Stimulated activated CD4-positive, alpha-beta T cell treated with anti-CD3 and anti-CD28 coated beads, Interleukin-4, amount 100 ng/mL, for 1 hour (primary cell): ENCODE results near the gene SPEM1.

ENCODE experiments used
- DNase-seq: peaks from one replicate; pipeline ENCODE4 v3.0.0-alpha.2; 2020

The SPEM1 gene

GRCh38 chr17:7423679-7424078 is 3.6 kb downstream of the SPEM1 start:
- DNase-seq: no peak

GRCh38 chr17:7425316-7425715 is 5.2 kb downstream of the SPEM1 start, which contains the start of gene SPEM2:
Gene SPEM2 (plus strand): TSS chr17:7425616. CDS start chr17:7425689, 73 bp downstream.
- DNase-seq: no peak

- DNase-seq: no peak
Measured at GRCh38 chr17:7425756-7426155, 5.6 kb downstream of the SPEM1 start.

GRCh38 chr17:7426203-7426863 is 6.2 kb downstream of the SPEM1 start:
- no peak for DNase-seq

- no peak for DNase-seq
Measured at GRCh38 chr17:7426896-7427489, 6.9 kb downstream of the SPEM1 start.

- no peak for DNase-seq
Measured at GRCh38 chr17:7427549-7427948, 7.4 kb downstream of the SPEM1 start.

GRCh38 chr17:7428557-7428956 is 8.4 kb downstream of the SPEM1 start, which contains the start of gene SPEM3:
Gene SPEM3 (plus strand): TSS chr17:7428857. CDS start chr17:7428903, 46 bp downstream.
- DNase-seq: no peak

- DNase-seq: no peak
Measured at GRCh38 chr17:7429722-7430121, 9.6 kb downstream of the SPEM1 start.

GRCh38 chr17:7431231-7431630 is 11.1 kb downstream of the SPEM1 start:
- no peak for DNase-seq

GRCh38 chr17:7432296-7432695 is 12.2 kb downstream of the SPEM1 start:
- no peak for DNase-seq

GRCh38 chr17:7435676-7436555 is 15.8 kb downstream of the SPEM1 start:
- DNase-seq: peak; percentile 57

GRCh38 chr17:7436556-7437368 is 16.6 kb downstream of the SPEM1 start:
- peak; percentile 83 for DNase-seq

- DNase-seq: no peak
Measured at GRCh38 chr17:7437369-7437863, 17.3 kb downstream of the SPEM1 start.

GRCh38 chr17:7437950-7438614 is 18.0 kb downstream of the SPEM1 start:
- DNase-seq: peak; percentile 73

GRCh38 chr17:7438656-7439460 is 18.7 kb downstream of the SPEM1 start:
- no peak for DNase-seq

GRCh38 chr17:7439462-7440112 is 19.5 kb downstream of the SPEM1 start, which contains the start of gene FGF11:
Gene FGF11 (plus strand): TSS chr17:7439512. CDS start chr17:7439621, 109 bp downstream.
- no peak for DNase-seq

GRCh38 chr17:7440113-7440833 is 20.1 kb downstream of the SPEM1 start:
- DNase-seq: peak; percentile 32

GRCh38 chr17:7440834-7441195 is 20.7 kb downstream of the SPEM1 start:
- no peak for DNase-seq

- no peak for DNase-seq
Measured at GRCh38 chr17:7441266-7441665, 21.1 kb downstream of the SPEM1 start.

GRCh38 chr17:7442142-7442541 is 22.0 kb downstream of the SPEM1 start:
- DNase-seq: no peak
